HG03159 (cell line): ENCODE results near the gene KRTAP4-8.
"Not testable (repeated sequence)": the region's sequence is repeated elsewhere in the genome, so short reads cannot be mapped to it uniquely, and the experiment has no call there.

Source experiments
- ATAC-seq: cut with Tn5 transposase; IDR thresholded peaks from one replicate; pipeline ENCODE4 v1.9.1; 2021; ENCODE audit warnings: mild to moderate bottlenecking, moderate library complexity; ENCODE audit not compliant: unreplicated experiment

Gene KRTAP4-8

GRCh38 chr17:41108728-41109386, 10.9 kb upstream of the KRTAP4-8 start:
- ATAC-seq = not testable (repeated sequence)

- no peak for ATAC-seq
These were observed 10.1 kb upstream of the KRTAP4-8 start for GRCh38 chr17:41107941-41108450.

GRCh38 chr17:41105347-41105746, 7.4 kb upstream of the KRTAP4-8 start, which contains the start of gene KRTAP4-9:
KRTAP4-9 (plus strand) TSS chr17:41105389; CDS start chr17:41105389, 0 bp downstream.
- ATAC-seq = not testable (repeated sequence)

GRCh38 chr17:41104386-41105038, 6.6 kb upstream of the KRTAP4-8 start:
- ATAC-seq = not testable (repeated sequence)

- ATAC-seq = no peak
These were observed 6.0 kb upstream of the KRTAP4-8 start for GRCh38 chr17:41103896-41104295.

- no peak for ATAC-seq
These were observed 3.8 kb upstream of the KRTAP4-8 start, which contains the start of gene KRTAP4-16 for GRCh38 chr17:41101586-41102259. KRTAP4-16 (minus strand) TSS chr17:41102209; CDS start chr17:41102209, 0 bp downstream.

- ATAC-seq = not testable (repeated sequence)
These were observed 1.9 kb upstream of the KRTAP4-8 start for GRCh38 chr17:41099682-41100480.

GRCh38 chr17:41098481-41098880, 539 bp upstream of the KRTAP4-8 start:
- ATAC-seq = no peak

- no peak for ATAC-seq
These were observed 1.9 kb downstream of the KRTAP4-8 start for GRCh38 chr17:41096055-41096454.

GRCh38 chr17:41088760-41089352, 9.1 kb downstream of the KRTAP4-8 start:
- ATAC-seq = not testable (repeated sequence)

- not testable (repeated sequence) for ATAC-seq
These were observed 13.7 kb downstream of the KRTAP4-8 start, which contains the start of gene KRTAP4-7 for GRCh38 chr17:41084100-41084856. KRTAP4-7 (plus strand) TSS chr17:41084150; CDS start chr17:41084207, 57 bp downstream.

GRCh38 chr17:41083427-41083826, 14.5 kb downstream of the KRTAP4-8 start:
- ATAC-seq = not testable (repeated sequence)

GRCh38 chr17:41082626-41083025, 15.3 kb downstream of the KRTAP4-8 start:
- ATAC-seq = no peak

- no peak for ATAC-seq
These were observed 21.2 kb downstream of the KRTAP4-8 start for GRCh38 chr17:41076788-41077187.

GRCh38 chr17:41073676-41074075, 24.3 kb downstream of the KRTAP4-8 start:
- no peak for ATAC-seq

GRCh38 chr17:41071606-41072360, 26.2 kb downstream of the KRTAP4-8 start:
- ATAC-seq = no peak

- ATAC-seq = no peak
These were observed 28.9 kb downstream of the KRTAP4-8 start for GRCh38 chr17:41069031-41069430.

GRCh38 chr17:41067281-41067680, 30.7 kb downstream of the KRTAP4-8 start:
- no peak for ATAC-seq
